ENCODE data around the gene SNX13. TPM values are rescaled to one million over a fixed set of nuclear protein-coding genes. Genes with fewer than 3 reads are reported as not detected.

The SNX13 gene, protein sequence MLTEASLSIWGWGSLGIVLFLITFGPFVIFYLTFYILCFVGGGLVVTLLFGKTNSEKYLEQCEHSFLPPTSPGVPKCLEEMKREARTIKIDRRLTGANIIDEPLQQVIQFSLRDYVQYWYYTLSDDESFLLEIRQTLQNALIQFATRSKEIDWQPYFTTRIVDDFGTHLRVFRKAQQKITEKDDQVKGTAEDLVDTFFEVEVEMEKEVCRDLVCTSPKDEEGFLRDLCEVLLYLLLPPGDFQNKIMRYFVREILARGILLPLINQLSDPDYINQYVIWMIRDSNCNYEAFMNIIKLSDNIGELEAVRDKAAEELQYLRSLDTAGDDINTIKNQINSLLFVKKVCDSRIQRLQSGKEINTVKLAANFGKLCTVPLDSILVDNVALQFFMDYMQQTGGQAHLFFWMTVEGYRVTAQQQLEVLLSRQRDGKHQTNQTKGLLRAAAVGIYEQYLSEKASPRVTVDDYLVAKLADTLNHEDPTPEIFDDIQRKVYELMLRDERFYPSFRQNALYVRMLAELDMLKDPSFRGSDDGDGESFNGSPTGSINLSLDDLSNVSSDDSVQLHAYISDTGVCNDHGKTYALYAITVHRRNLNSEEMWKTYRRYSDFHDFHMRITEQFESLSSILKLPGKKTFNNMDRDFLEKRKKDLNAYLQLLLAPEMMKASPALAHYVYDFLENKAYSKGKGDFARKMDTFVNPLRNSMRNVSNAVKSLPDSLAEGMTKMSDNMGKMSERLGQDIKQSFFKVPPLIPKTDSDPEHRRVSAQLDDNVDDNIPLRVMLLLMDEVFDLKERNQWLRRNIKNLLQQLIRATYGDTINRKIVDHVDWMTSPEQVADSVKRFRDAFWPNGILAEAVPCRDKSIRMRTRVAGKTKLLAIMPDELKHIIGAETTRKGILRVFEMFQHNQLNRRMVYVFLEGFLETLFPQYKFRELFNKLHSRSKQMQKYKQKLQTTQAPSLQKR
- total RNA-seq (2014; rRNA removed; shearing (Covaris generic)) = 23.1 and 32.9 TPM in 2 replicates

- DNase-seq (ENCODE audit: low spot score) = peak; percentile 90
- in situ Hi-C loops (cut with HindIII; ENCODE audit: low sequenced_read_pairs) = no loop called here
Observed at GRCh38 chr7:17940302-17940883, at the start of gene SNX13. Gene SNX13, minus strand, starts transcription at chr7:17940494. Its CDS starts 199 bp downstream, at chr7:17940295.

DNA sequence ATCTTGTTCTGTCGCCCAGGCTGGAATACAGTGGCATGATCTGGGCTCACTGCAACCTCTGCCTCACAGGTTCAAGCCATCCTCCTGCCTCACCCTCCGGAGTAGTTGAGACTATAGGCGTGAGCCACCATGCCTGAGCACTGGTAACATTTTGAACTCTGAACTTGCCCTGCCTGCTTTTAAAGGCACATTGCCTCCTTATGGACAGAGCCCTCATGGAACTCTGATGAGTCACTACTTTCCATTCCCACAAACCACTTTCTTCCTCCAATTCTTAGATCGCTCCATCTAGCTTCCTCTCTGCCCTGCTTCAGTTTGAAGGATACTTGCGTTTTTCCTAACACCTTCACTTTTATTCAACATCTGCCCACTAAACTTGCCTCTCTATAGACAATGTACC, 49.3 kb upstream of the SNX13 start:
- in situ Hi-C loops (cut with HindIII; ENCODE audit: low sequenced_read_pairs) = no loop called here
- DNase-seq (ENCODE audit: low spot score) = no peak

GRCh38 chr7:17988858-17989257, 48.6 kb upstream of the SNX13 start:
- in situ Hi-C loops (cut with HindIII; ENCODE audit: low sequenced_read_pairs) = no loop called here
- DNase-seq (ENCODE audit: low spot score) = no peak

GRCh38 chr7:17988141-17988540, 47.8 kb upstream of the SNX13 start:
- in situ Hi-C loops (cut with HindIII; ENCODE audit: low sequenced_read_pairs) = no loop called here
- DNase-seq (ENCODE audit: low spot score) = no peak

DNA sequence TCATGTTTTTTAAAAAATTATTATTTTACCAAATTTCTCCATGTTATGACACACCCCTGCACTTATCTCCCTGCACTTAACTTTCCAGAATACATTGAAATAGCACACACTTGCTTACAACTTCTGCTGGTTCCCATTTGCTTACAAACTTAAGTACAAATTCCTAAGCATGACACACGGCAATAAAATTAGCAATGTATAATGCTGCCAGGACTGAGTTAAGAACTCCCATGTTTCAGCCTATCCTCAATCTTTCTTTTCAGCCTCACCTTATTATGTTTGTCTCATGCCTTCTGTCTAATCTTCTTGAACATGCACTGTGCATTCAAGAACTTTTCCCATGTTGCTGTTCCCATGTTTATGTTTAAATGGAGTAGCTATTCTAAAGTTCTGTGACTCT, 46.6 kb upstream of the SNX13 start:
- in situ Hi-C loops (cut with HindIII; ENCODE audit: low sequenced_read_pairs) = no loop called here
- no peak for DNase-seq (ENCODE audit: low spot score)

- in situ Hi-C loops (cut with HindIII; ENCODE audit: low sequenced_read_pairs) = no loop called here
- no peak for DNase-seq (ENCODE audit: low spot score)
Observed at GRCh38 chr7:17985473-17986239, 45.4 kb upstream of the SNX13 start.

GRCh38 chr7:17984288-17984687, 44.0 kb upstream of the SNX13 start:
- in situ Hi-C loops (cut with HindIII; ENCODE audit: low sequenced_read_pairs) = no loop called here
- DNase-seq (ENCODE audit: low spot score) = no peak

GRCh38 chr7:17983221-17984062, 43.1 kb upstream of the SNX13 start:
- in situ Hi-C loops (cut with HindIII; ENCODE audit: low sequenced_read_pairs) = no loop called here
- DNase-seq (ENCODE audit: low spot score) = no peak

DNA sequence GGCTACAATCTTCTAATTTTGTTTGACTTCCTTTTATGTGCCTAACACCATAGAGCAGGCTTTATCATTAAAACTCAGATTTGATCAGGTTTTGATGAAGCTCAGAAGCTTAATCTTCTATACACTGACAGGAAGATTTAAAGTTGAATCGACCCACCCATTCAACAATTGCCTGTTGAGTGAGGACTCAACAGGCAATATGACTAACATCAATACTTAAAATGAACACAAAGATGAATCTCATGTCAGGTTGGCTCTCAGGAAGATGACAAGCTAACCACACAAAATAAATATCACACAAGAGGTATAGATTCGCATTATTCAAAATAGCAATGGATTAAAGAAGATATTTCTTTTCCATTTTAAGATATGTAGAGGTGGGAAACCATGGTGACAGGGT, 36.7 kb upstream of the SNX13 start:
- DNase-seq (ENCODE audit: low spot score) = no peak
- in situ Hi-C loops (cut with HindIII; ENCODE audit: low sequenced_read_pairs) = no loop called here

DNA sequence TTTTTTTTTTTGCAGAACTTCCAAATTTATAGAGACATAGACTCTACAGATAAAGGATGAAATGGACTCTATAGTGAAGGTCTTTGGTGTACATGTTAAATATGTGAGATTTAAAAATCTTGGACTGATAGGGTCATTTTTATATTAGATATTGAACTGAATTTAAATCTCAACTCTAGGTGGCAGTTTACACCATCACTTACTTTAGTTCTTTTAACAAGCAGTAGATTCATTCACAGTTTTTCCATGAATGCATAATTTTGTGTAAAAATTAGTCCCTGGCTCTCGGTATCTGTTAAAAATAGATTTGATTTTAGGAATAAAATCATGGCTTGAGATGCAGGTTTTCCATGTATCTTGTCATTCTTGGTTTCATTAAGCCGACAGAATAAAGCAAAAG, 31.1 kb upstream of the SNX13 start:
- in situ Hi-C loops (cut with HindIII; ENCODE audit: low sequenced_read_pairs) = no loop called here
- peak; percentile 19 for DNase-seq (ENCODE audit: low spot score)

- in situ Hi-C loops (cut with HindIII; ENCODE audit: low sequenced_read_pairs) = no loop called here
- DNase-seq (ENCODE audit: low spot score) = no peak
Observed at GRCh38 chr7:17968791-17969715, 28.8 kb upstream of the SNX13 start.

DNA sequence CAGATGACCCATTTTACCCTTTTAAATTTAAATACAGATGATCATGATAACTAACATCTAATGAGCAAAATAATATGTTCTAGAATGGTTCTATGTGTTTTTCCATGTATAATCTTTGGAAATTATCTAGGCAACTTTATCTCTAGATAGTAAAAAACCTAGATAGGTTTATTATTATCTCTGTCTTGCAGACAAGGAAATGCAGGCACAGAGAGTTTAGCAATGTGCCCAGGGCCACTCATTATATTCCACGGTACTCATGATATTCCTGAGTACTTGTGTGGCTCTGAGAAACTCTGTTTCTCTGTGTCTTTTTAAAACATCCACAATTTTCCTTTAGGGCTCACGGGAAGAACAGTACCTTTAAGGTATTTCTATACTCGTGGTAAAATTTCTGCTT, 26.4 kb upstream of the SNX13 start:
- in situ Hi-C loops (cut with HindIII; ENCODE audit: low sequenced_read_pairs) = no loop called here
- no peak for DNase-seq (ENCODE audit: low spot score)

GRCh38 chr7:17965603-17966002, 25.3 kb upstream of the SNX13 start:
- no peak for DNase-seq (ENCODE audit: low spot score)
- in situ Hi-C loops (cut with HindIII; ENCODE audit: low sequenced_read_pairs) = no loop called here

- in situ Hi-C loops (cut with HindIII; ENCODE audit: low sequenced_read_pairs) = no loop called here
- no peak for DNase-seq (ENCODE audit: low spot score)
Observed at GRCh38 chr7:17963281-17963680, 23.0 kb upstream of the SNX13 start.

DNA sequence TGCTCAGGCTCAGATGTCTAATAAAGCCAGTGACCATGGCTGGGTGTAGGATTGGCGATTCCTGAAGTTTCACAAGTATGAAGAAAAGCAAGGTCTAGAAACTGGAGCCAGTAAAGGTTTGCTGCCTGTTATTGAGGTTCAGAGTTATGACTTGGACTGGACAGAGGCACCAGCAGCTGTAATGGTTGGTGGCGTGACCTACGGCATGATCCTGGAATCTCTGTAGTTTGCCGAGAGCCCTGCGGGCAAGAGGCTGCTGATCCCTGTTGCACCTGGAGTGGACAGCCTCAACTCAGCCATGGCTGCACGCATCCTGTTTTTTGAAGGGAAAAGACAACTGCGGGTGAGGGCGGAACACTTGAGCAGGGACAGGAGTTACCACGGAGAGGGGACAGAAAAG, 22.4 kb upstream of the SNX13 start:
- in situ Hi-C loops (cut with HindIII; ENCODE audit: low sequenced_read_pairs) = no loop called here
- DNase-seq (ENCODE audit: low spot score) = no peak

DNA sequence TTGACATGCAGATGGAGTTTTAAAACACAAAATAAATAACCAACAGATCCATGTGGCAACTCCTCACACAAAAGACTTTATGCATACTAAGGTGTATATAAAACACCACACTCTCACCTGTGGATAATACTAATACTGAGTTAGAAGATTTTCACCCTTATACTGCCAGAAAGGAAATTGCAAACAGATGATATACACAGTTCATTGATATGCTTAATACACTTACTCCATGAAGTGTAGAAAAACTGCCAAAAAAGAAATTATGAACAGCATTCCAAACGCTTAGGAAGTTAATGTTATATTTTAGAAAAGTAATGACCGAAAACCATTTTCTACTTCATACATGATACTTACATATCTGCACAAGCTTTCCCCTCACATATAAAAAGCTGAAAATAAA, 17.6 kb upstream of the SNX13 start:
- DNase-seq (ENCODE audit: low spot score) = no peak
- in situ Hi-C loops (cut with HindIII; ENCODE audit: low sequenced_read_pairs) = no loop called here

DNA sequence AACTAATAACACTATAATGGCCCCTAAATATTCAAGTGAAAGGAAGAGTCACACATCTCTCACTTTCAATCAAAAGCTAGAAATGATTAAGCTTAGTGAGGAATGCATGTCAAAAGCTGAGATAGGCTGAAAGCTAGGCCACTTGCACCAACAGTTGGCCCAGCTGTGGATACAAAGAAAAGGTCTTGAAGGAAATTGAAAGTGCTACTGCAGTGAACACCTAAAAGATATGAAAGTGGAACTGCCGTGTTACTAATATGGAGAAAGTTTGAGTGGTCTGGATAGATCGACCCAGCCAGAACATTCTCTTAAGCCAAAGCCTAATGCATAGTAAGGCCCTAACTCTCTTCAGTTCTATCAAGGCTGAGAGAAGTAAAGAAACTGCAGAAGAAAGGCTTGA, 12.1 kb upstream of the SNX13 start:
- DNase-seq (ENCODE audit: low spot score) = no peak
- in situ Hi-C loops (cut with HindIII; ENCODE audit: low sequenced_read_pairs) = no loop called here

Measured in G401 (cell line).